Glutamatergic neuron (in vitro differentiated cells): ENCODE measurements around the gene POLRMT. TPM values are rescaled to one million over a fixed set of nuclear protein-coding genes. Genes with fewer than 3 reads are reported as not detected.
A peak's percentile ranks its signal among the peaks of the same experiment; 100 is the strongest.
"Not testable (repeated sequence)": the region's sequence is repeated elsewhere in the genome, so short reads cannot be mapped to it uniquely, and the experiment has no call there.

Source experiments
- DNase-seq: peaks from one replicate; pipeline ENCODE4 v3.0.0; 2022
- H3K27ac Mint-ChIP-seq: one replicate; pipeline ENCODE4 v1.8.0; 2020; ENCODE audit warnings: mild to moderate bottlenecking, mixed read lengths, inconsistent platforms; ENCODE audit not compliant: unreplicated experiment
- H3K27me3 Mint-ChIP-seq: one replicate; pipeline ENCODE4 v1.8.0; 2020; ENCODE audit warnings: mild to moderate bottlenecking, moderate library complexity, mixed read lengths, inconsistent platforms; ENCODE audit not compliant: unreplicated experiment
- H3K36me3 Mint-ChIP-seq: one replicate; pipeline ENCODE4 v1.8.0; 2020; ENCODE audit warnings: mild to moderate bottlenecking, mixed read lengths, inconsistent platforms; ENCODE audit not compliant: unreplicated experiment
- H3K4me1 Mint-ChIP-seq: one replicate; pipeline ENCODE4 v1.8.0; 2020; ENCODE audit warnings: mild to moderate bottlenecking, low read depth, mixed read lengths, inconsistent platforms; ENCODE audit not compliant: unreplicated experiment
- H3K4me3 Mint-ChIP-seq: one replicate; pipeline ENCODE4 v1.8.0; 2020; ENCODE audit warnings: mild to moderate bottlenecking, mixed read lengths, inconsistent platforms; ENCODE audit not compliant: unreplicated experiment
- H3K9me3 Mint-ChIP-seq: one replicate; pipeline ENCODE4 v1.8.0; 2020; ENCODE audit warnings: mild to moderate bottlenecking, moderate library complexity, mixed read lengths, inconsistent platforms; ENCODE audit not compliant: unreplicated experiment
- CTCF ChIP-seq: fragments of 200-600 bp; sonication (generic); IDR thresholded peaks from one replicate; pipeline ENCODE4 v1.5.0; 2021; ENCODE audit not compliant: partially characterized antibody, unreplicated experiment
- total RNA-seq: library from RNA; stranded (reverse); fragmentation: NEBNext Ultra II Directional; extraction: Animal tissue kit (Norgen Biotek cat#: 25700); gene quantifications from one replicate; pipeline ENCODE4 v1.2.1, GENCODE V29; 2021; ENCODE audit not compliant: unreplicated experiment

The POLRMT gene
- total RNA-seq, 1 donor from 2014 or later, result 79.9 TPM

GRCh38 chr19:604355-604754 is 29.0 kb downstream of the POLRMT start:
- Mint-ChIP-seq H3K36me3 (peaks cover 10% of the 10 kb centered on the region), H3K4me3 (no peak overlapping the region), H3K27me3 (peaks cover 8% of the 10 kb centered on the region), H3K9me3 (peaks cover 11% of the 10 kb centered on the region), H3K27ac (no peak overlapping the region), H3K4me1 (no peaks in the 10 kb centered on the region)
- TF ChIP-seq CTCF, result no peak
- DNase-seq, result no peak

DNA sequence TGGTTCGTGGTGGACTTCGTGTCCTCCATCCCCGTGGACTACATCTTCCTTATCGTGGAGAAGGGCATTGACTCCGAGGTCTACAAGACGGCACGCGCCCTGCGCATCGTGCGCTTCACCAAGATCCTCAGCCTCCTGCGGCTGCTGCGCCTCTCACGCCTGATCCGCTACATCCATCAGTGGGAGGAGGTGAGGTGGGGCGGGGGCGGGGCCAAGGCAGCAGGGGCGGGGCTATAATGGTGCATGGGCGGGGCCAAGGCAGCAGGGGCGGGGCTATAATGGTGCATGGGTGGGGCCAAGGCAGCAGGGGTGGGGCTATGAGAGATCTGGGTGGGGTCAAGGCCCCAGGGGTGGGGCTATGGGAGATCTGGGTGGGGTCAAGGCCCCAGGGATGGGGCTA is 29.6 kb downstream of the POLRMT start:
- DNase-seq, H3K36me3 Mint-ChIP-seq, H3K27me3 Mint-ChIP-seq, H3K27ac Mint-ChIP-seq, H3K4me3 Mint-ChIP-seq, H3K4me1 Mint-ChIP-seq: not testable (repeated sequence)
- peaks cover 11% of the 10 kb centered on the region for H3K9me3 Mint-ChIP-seq

- H3K27ac Mint-ChIP-seq, result peak overlapping the region; percentile 17
- DNase-seq, H3K4me3 Mint-ChIP-seq, H3K4me1 Mint-ChIP-seq, H3K27me3 Mint-ChIP-seq, H3K36me3 Mint-ChIP-seq: not testable (repeated sequence)
- peaks cover 11% of the 10 kb centered on the region for H3K9me3 Mint-ChIP-seq
These were observed 30.1 kb downstream of the POLRMT start for GRCh38 chr19:603302-603639.

DNA sequence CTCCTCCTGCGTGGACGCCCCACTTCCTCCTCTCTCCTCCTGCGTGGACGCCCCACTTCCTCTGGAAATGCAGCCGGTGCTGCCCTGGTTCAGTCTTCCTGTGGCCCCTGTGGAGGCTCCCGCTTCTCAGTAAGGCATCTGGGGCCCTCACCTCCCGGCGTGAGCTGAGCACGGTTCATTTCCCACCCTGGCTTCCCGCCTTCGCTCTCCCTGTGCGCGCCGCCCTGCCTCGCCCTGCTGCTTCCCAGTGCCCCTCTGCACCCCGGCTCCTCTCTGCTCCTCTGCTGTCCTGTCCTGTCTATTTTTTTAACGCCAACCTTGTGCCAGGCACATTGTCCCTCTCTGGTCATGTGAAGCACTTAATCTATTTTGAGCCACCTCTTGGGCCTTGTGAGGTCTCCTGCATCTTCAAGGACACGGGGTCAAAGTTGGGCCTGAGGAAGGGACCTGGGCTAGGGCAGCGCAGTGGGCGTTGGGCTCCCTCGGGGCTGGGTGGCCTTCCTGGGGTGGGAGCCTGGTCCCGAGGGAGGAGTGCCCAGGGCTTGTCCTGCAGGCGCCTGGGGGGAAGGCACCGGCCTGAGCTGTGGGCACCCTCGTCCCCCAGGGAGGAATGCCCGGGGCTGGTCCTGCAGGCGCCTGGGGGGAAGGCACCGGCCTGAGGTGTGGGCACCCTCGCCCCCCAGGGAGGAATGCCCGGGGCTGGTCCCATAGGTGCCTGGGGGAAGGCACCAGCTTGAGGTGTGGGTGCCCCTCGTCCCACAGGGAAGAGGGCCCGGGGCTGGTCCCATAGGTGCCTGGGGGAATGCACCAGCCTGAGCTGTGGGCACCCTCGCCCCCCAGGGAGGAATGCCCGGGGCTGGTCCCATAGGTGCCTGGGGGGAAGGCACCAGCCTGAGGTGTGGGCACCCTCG is 30.7 kb downstream of the POLRMT start:
- Mint-ChIP-seq H3K36me3 (peaks cover 10% of the 10 kb centered on the region), H3K4me3 (no peak overlapping the region), H3K27me3 (peaks cover 8% of the 10 kb centered on the region), H3K4me1 (no peaks in the 10 kb centered on the region), H3K9me3 (peaks cover 11% of the 10 kb centered on the region), H3K27ac (no peak overlapping the region)
- no peak for DNase-seq
- no peak for TF ChIP-seq CTCF

- DNase-seq, result no peak
- H3K4me1 Mint-ChIP-seq, result no peaks in the 10 kb centered on the region
- no peak for TF ChIP-seq CTCF
- no peak overlapping the region for H3K27ac Mint-ChIP-seq
- H3K27me3 Mint-ChIP-seq, result peaks cover 5% of the 10 kb centered on the region
- no peak overlapping the region for H3K4me3 Mint-ChIP-seq
- H3K36me3 Mint-ChIP-seq, result peaks cover 10% of the 10 kb centered on the region
- peaks cover 11% of the 10 kb centered on the region for H3K9me3 Mint-ChIP-seq
These were observed 31.5 kb downstream of the POLRMT start for GRCh38 chr19:601790-602189.

DNA sequence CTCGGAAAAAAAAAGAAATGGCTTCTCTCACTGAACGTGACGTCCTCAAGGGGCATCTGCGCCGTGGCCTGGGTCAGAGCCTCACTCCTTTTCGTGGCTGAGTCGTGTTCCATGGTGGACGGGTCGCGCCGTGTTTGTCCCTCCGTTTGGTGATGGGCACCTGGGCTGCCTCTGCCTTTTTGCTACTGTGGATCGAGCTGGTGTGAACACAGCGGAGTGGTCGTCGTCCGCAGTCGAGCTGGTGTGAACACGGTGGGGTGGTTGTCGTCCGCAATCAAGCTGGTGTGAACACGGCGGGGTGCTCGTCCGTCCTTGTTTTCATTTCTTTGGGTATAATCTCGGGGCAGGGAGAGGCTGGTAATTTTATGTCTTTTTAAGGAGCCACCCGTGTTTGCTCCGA is 32.0 kb downstream of the POLRMT start:
- no peak for TF ChIP-seq CTCF
- peaks cover 11% of the 10 kb centered on the region for H3K9me3 Mint-ChIP-seq
- no peak for DNase-seq
- H3K27me3 Mint-ChIP-seq, result peaks cover 5% of the 10 kb centered on the region
- peaks cover 10% of the 10 kb centered on the region for H3K36me3 Mint-ChIP-seq
- H3K4me3 Mint-ChIP-seq, result no peak overlapping the region
- H3K27ac Mint-ChIP-seq, result no peak overlapping the region
- H3K4me1 Mint-ChIP-seq, result no peaks in the 10 kb centered on the region
